Measurements from ENCODE around the gene FNTB.

The FNTB gene, protein sequence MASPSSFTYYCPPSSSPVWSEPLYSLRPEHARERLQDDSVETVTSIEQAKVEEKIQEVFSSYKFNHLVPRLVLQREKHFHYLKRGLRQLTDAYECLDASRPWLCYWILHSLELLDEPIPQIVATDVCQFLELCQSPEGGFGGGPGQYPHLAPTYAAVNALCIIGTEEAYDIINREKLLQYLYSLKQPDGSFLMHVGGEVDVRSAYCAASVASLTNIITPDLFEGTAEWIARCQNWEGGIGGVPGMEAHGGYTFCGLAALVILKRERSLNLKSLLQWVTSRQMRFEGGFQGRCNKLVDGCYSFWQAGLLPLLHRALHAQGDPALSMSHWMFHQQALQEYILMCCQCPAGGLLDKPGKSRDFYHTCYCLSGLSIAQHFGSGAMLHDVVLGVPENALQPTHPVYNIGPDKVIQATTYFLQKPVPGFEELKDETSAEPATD

DNA sequence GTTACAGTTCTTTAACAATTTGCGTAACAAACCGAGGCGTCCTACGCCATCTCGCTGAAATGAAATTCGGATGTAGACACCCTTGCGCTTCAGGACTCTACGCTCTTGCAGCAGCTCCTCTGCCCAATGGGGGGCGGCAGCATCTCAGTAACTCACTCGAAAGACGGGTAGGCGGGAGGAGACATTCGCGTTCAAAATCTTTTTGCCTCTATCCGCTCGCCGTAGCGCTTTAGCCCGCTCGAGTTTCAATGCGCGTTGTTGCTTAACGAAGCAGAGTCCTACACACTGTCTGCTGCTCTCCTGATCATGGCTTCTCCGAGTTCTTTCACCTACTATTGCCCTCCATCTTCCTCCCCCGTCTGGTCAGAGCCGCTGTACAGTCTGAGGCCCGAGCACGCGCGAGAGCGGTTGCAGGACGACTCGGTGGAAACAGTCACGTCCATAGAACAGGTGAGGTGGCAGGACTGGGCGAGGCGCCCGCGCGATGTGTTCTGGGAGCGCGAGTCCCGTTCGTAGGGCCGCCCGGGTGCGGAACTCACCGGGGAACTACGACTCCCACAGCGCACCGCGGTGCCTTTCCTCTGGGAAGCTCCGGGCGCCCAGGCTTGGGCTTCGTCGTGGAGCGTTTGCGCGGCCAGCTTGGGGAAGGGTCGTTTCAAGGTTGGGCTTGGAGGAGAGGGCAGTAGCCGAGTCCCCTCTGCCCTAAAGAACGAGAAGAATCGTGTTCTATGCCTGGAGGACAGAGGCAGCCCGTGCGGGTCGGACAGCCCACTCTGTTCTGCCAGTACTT is at the start of gene FNTB:
FNTB (plus strand) TSS at position 248 of the 790 bp plus-strand sequence; CDS start at position 307, 59 bp downstream.
- in situ Hi-C loops (cut with MboI; ENCODE audit: low sequenced_read_pairs) = no loop called here

DNA sequence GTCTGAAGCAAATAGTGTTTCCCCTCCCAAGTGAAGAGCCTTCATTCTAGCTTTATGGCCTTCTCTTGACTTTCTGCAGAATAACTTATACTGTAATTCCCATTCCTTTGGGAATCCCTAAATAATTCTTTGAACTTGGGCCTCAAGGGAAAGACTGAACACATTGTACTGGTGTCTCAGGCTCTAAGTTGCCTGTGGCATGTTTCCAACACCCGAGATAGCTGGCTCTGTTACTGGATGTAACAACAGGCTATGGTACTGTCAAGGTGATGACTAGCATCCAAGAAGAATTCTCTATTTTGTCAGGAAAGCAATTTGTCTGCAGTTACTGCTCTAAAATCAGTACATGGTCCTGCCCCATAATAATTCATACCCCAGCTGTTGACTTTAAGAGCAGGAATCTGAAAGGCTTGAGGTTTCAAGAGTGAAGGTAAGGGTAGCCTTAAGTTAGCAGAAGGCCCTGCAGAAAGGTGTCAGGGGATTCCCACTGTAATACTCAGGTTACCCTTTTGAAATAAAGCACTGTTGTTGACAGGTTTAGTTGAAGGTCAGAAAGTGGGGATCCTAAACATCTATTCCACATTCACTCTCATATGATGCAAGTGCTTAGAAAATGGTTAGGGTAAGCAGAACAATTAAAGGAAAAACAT is 49.4 kb upstream of the FNTB start:
- in situ Hi-C loops (cut with MboI; ENCODE audit: low sequenced_read_pairs) = no loop called here

DNA sequence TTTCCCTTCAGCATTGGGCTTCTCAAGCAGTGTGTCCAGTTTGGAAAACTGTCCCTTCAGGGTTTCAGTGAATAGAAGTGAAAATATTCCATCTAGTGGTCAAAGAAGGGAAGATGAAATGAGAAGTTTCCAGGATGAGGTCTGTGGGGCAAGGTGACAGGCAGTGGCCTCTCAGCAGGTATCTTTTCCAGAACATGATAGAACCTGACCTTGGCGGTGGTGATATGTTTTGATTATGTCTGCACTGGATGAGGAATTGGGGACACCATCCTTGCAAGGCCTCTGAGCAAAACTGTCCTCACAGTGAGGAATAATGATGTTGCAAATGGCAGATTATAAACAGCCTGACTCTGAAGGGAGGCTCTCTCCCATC is 48.9 kb upstream of the FNTB start:
- in situ Hi-C loops (cut with MboI; ENCODE audit: low sequenced_read_pairs) = no loop called here

DNA sequence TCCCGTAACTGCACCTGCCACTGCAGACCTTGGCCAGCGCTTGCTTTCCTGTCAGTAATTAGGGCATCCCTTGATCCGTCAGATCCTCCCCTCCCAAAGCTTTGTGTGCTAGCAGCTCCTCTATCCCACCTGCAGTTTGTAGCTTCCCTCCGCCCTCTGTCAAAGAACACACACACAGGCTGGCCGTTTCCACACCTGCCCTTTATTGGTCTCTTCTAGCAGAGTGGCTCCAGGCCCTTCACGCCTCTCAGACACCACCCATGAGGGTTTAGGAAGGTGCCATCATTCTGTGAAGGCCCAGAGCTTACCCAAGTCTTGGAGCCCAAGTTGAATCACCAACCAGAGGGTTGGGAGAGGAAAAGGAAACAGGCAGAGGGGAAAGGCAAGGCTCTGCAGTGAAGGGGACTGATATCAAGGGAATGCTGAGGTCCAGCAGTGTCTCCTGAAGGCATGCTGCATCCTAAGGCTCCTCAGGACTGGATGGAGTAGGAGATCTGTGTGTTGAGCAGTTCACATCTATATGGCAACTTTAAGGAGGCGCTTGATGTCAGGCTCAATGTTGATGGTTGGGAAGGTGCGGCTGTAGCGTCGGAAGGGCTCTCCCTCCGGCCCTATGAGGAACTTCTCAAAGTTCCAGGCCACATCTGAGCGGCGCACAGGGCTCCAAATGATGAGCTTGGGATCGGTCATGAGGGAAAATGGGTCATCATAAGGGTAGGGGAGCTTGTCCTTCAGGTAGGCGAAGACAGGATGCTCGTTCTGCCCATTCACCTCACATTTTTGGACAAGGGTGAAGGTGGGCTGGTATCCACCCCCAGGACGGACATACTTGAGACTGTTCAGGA is 47.5 kb upstream of the FNTB start:
- in situ Hi-C loops (cut with MboI; ENCODE audit: low sequenced_read_pairs) = no loop called here

DNA sequence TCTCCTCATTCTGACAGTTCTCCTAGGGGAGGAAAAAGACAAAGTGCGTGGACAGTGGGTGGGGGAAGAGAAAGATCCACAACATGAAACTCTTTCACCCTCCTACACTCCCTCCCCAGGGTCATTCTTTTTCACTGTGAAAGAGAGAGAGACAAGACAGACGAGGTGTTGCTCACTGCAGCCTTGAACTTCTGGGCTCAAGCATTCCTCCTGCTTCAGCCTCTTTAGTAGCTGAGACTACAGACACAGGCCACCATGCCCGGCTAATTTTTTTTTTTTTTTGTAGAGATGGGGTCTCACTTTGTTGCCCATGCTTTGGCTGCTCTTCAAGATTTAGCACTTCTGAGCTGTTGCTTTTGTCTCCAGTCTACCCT is 46.9 kb upstream of the FNTB start:
- in situ Hi-C loops (cut with MboI; ENCODE audit: low sequenced_read_pairs) = no loop called here

DNA sequence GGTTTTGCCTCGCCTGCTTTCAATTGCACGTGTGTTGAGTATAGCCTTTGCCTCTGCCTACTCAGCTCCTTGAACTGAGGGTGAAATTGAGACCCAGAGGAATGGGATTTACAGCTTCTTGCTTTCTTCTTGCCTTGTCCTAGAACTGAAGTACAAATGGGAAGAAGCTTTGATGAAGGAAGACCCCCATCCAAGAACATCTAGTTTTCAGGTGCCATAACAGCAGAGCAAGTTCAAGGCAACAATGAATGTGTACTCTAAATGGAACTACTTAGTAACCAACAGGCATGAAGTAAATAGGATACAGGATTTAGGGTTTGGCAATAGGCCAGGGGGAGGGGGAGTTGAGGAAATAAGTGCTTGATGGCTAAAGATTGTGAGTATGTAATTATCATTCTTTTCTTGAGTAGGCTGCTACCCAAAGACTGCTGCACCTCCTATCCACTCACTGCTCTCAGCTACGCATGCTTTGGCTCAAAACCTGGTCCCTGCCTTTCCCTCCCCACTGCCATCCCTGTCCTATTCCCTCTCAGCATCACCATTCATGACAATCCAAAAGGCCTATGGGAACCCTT is 46.3 kb upstream of the FNTB start:
- in situ Hi-C loops (cut with MboI; ENCODE audit: low sequenced_read_pairs) = no loop called here

DNA sequence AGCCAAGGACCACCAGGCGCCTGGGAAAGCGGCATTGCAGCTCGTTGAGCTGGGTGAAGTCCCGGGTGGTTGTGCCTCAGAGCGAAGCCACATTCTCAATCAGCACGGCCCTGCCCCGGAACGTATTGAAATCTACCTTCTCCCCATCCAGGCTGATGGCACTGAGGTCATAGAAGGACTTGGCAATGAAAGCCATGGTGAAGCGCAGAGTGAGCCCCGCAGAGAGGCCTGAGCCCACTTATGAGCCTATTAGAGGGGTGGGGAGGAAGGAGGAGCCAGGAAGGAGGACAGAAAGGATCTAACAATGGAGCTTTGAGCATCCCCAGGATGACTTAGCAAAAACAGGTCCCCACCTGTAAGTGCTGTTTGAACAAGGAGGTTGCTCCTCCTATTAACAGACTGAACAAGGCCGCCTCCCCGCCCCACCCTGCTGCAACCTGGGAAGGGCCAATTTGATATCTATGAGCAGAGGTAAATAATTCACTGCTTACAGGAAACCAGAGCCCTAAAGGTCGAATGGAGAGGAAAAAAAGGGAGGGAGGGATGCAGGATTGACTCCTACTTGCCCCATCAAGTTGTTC is 44.1 kb upstream of the FNTB start, which contains the start of gene GPX2:
GPX2 (minus strand) TSS at position 215 of the 581 bp plus-strand sequence; CDS start at position 196, 19 bp downstream.
- in situ Hi-C loops (cut with MboI; ENCODE audit: low sequenced_read_pairs) = no loop called here

DNA sequence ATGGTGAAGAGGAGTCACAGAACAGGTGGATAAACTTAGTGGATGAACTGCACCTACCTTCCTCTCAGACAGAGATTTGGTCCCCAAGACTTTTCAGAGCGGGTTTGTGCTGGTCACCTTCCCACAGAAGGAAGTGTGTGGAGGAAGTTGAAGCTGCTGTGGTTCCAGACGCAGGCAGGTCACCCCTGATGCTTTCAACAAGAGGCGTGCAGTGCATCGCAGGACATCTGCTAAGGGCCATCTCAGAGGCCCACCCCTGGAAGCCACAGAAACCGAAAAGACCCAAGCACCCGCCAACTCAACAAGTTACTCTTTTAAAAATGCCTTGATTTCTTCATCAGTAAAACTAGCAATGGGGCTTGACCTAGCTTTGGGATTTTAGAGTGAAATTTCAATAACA is 43.1 kb upstream of the FNTB start:
- in situ Hi-C loops (cut with MboI; ENCODE audit: low sequenced_read_pairs) = no loop called here

DNA sequence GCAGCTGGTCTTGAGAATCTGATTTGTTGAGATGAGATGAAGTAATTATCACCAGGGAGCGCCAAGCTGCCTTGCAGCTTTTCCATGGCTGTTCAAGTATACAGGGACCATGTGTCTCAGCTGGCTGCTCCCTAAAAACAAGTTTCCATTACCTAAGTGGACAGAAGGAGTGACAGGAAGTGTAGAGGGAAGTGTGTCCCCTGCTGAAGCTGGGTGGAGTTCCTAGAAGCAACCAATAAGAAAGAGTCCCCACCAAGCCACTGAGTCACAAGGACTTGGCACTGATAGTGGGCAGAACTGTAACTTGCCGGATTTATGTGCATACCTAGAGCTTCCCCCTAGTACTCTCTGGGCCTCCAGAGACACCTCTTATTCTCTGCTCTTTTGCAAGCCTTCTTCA is 42.7 kb upstream of the FNTB start:
- in situ Hi-C loops (cut with MboI; ENCODE audit: low sequenced_read_pairs) = no loop called here

DNA sequence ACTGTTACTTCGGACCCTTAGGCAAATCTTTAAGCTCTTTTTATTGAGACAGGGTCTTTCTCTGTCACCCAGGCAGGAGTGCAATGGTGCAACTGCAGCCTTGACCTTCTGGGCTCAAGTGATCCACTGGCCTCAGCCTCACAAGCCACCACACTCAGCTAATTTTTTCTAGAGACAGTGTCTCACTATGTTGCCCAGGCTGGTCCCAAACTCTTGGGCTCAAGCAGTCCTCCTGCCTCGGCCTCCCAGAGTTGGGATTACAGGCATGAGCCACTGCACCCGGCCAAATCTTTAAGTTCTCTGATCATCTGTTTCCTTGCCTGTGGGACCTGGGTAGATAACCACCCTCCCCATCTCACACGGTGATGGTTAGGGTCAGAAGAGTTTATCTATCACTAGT is 41.8 kb upstream of the FNTB start:
- in situ Hi-C loops (cut with MboI; ENCODE audit: low sequenced_read_pairs) = no loop called here

DNA sequence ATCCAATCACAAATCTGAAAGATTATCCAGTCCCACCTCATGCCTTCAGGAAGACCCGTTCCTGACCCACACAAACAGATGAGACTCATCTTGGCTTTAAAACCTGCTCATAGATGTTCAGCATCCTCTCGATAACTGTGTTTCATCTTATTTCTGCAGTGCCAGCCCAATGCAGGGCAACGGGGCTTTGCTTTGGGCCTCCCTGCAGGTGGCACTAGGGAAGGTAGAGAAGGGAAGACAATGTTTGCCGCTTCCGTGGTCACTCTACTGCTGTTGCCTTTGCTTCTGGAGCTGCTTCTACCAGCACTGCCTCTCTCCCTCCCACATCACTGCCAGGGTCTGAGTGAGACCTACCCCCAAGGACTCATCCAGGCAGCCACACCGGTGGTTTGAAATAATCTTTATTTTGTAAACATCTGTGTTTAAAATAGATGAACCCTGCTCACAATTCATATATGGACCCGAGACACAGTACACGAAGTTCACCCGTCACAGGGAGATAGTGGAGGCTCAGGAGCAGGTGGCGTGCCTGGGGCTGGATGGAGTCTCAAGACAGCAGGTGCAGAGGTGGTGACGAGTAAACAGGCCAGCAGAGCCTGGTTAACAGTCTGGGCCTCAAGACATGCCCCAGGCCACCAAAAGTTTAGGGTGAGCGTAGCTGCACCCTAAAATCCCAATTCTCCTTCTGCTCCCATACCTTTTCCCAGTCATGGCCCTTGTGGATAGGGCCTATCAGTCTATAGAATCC is 41.1 kb upstream of the FNTB start:
- in situ Hi-C loops (cut with MboI; ENCODE audit: low sequenced_read_pairs) = no loop called here

DNA sequence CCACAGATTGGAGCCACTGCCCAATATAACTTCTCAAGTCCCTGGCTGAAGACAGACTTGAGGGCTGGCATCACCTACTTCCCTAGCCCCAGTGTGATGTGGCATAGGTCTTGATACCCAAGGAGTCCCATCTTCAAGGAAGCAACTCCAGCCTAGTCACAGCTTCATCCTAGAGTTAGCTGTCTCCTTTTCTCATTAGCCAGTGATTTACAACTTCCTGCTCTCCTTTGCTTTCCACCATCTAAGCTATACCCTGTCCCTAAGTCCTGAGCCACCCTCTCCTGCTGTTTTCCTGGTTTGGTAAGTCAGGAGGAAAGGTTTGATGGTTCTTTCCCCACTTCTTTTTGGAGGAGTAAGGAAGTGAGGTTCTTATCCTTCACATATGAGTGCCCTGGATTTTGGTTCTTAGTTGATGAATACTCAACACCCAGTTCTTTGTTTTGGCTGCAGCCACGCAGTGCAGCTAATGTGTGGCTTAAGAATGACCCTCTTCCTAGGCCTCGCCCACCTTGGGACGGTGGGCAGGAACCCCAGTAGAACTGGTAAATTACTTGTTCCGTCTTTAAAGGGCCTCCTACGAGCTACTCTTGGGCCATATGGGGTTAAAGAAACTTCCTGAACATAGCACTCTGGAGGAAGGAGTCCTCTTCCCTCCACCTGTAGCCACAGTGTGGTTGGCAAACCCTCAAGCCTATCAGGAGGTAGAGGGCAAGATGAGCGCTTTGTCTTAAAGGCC is 40.2 kb upstream of the FNTB start:
- in situ Hi-C loops (cut with MboI; ENCODE audit: low sequenced_read_pairs) = no loop called here

DNA sequence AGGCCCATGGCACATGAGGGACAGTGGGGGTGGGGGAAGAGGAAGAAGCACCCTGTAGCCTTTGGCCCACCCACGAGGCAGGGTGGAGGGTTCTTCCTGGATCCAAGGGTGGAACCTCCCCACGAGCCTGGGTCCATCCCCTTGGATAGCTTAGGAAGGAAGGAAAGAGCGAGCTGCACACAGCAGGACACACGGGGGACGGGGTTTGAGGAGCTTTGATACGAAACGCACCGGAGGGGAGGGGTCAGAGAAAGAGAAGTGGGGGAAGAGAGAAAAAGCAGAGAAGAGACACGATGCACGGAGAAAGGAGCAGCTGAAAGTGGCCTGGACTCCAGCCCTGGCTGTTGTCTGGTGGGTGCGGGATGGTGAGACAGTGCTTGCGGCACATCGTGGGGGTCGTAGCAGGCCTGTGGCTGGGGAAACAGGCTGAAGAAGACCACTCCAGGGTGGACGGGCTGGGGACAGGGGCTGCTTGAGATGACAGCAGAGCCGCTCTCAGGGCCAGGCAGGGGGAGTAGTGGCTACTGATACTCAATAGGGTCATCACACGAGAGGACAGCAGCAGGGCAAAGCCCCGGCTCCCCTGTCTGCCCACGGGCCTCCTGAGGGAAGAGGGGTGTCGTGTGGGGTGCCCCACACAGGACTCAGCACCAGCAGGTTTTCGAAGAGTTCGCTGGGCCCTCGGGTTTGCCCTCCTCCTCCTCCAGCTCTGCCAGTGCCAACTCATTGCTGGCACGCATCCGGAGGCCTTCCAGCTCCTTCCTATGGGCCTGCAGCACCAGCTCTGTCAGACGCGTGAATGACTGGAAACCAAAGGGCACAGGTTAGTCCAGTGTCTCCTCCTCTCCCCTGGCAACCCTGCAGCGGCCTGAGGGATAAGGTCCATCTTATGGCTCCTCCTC is 38.7 kb upstream of the FNTB start:
- in situ Hi-C loops (cut with MboI; ENCODE audit: low sequenced_read_pairs) = no loop called here

DNA sequence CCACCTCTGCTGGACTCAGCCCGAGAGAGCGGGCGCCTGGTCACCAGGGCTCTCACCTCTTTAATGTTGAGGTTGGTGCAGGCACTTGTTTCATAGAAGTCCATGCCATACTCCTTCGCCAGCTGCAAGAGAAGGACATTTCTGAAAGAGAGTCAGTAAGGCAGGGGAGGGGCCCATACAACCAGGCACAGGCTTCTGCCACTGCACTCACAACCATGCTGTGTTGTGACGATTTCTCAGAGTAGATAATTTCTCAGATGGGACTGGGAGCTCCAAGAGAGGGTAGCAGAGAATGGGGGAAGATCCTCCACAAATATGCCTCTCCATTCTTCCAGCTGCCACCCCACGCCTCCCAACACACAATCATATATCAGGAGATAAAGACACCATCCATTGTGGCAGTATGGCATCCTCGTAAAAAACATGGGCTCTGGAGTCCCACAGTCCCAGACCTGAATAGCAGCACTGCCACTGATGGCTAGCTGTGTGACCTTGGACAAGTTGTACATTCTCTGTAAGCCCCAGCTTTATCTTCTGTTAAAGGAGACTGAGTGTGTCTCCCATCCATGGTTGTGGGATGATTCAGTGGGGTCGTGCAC is 38.0 kb upstream of the FNTB start:
- in situ Hi-C loops (cut with MboI; ENCODE audit: low sequenced_read_pairs) = no loop called here

DNA sequence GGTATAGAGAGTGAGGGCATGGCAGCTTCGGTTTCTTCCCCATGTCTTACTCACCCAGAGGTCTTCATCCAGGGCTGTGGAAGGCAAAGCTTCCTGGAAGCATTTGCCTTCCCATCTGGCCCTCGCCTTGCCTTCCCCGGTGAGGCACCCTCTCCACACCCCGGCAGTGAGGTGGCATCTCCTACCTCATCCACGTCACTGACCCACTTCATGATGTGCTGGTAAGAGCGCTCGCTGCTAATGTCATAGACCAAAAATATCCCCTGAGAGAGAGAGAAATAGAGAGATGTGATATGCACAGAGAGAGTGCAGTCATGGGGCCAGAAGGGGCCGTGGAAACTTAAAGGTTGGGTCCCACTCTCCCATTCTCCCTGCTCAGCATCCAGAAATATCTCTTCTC is 35.8 kb upstream of the FNTB start:
- in situ Hi-C loops (cut with MboI; ENCODE audit: low sequenced_read_pairs) = no loop called here

DNA sequence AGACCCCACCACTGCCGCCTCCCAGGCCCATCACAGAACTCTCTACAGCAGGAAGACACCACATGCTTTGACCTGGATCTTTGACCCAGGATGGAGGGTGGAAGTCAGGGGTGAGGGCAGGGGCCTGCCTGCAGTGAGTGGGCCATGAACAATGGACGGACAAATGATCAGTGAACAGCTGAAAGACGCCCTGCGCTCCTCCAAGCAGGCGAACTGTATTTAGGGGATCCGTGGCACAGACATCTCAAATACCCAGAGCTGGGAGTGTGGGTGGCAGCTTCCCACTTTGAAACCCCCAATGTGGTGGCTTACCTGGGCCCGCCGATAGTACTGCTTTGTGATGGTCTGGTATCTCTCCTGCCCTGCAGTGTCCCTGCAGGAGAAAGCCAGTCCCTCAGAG is 35.4 kb upstream of the FNTB start:
- in situ Hi-C loops (cut with MboI; ENCODE audit: low sequenced_read_pairs) = no loop called here

DNA sequence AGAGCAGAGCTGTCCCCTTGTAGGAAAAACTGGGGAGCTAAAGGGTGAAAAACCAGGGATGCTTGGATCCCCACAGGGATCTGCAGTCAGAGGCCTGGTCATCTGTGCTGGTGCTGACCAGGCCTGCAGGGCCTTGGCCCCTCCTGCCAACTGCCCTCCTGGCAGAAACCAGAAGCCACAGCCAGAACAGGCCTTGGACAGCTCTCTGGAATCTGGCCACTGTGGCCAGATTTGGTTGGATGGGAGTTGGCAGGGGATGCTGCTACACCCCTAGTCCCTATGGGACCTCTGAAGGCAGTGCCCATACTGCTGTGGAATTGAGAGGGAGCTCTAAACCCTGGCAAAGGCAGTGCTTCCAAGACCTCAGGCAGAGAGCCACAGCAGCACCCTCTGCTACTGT is 35.0 kb upstream of the FNTB start:
- in situ Hi-C loops (cut with MboI; ENCODE audit: low sequenced_read_pairs) = no loop called here

All from HL-60/S4 treated with retinoic acid at 250 ng/mL for 4 days and 3 days (cell line).